ENCODE data around the gene RSPH1.

RSPH1 gene

GRCh38 chr21:42465008-42465802 lies 30.8 kb downstream of the RSPH1 start:
- peak overlapping the region; percentile 86 for H3K4me2 ChIP-seq (ENCODE audit: low read depth, low read length, poor library complexity, severe bottlenecking)
- no peaks in the 10 kb centered on the region for H3K36me3 ChIP-seq (ENCODE audit: insufficient read depth, low read length)
- H3K4me3 ChIP-seq (ENCODE audit: low read length, poor library complexity, severe bottlenecking) = peak overlapping the region; percentile 68
- no peaks in the 10 kb centered on the region for H3K27me3 ChIP-seq (ENCODE audit: insufficient read depth, low read length, poor library complexity, severe bottlenecking)
- TF ChIP-seq, protein P1, sequence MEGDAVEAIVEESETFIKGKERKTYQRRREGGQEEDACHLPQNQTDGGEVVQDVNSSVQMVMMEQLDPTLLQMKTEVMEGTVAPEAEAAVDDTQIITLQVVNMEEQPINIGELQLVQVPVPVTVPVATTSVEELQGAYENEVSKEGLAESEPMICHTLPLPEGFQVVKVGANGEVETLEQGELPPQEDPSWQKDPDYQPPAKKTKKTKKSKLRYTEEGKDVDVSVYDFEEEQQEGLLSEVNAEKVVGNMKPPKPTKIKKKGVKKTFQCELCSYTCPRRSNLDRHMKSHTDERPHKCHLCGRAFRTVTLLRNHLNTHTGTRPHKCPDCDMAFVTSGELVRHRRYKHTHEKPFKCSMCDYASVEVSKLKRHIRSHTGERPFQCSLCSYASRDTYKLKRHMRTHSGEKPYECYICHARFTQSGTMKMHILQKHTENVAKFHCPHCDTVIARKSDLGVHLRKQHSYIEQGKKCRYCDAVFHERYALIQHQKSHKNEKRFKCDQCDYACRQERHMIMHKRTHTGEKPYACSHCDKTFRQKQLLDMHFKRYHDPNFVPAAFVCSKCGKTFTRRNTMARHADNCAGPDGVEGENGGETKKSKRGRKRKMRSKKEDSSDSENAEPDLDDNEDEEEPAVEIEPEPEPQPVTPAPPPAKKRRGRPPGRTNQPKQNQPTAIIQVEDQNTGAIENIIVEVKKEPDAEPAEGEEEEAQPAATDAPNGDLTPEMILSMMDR (conservative IDR thresholded peaks at IDR 0.05; ENCODE audit: low read length) = no peak
- H3K9ac ChIP-seq (ENCODE audit: low read depth, low read length, poor library complexity, severe bottlenecking) = peak overlapping the region; percentile 83
- H3K9me2 ChIP-seq (replicated peaks; ENCODE audit: low read depth, low read length) = no peaks in the 10 kb centered on the region
- H3F3A ChIP-seq (ENCODE audit: low read depth) = peaks cover 12% of the 10 kb centered on the region; the same call in 1 of the 2 replicates
- H2AFZ ChIP-seq (ENCODE audit: low read length) = no peak overlapping the region
- H3K79me2 ChIP-seq (ENCODE audit: insufficient read depth, low read length) = no peaks in the 10 kb centered on the region
- no peaks in the 10 kb centered on the region for H3K9me3 ChIP-seq (ENCODE audit: insufficient read depth, low read depth, low read length)
- H3K4me1 ChIP-seq (ENCODE audit: insufficient read depth, low read length, poor library complexity, severe bottlenecking) = peaks cover 92% of the 10 kb centered on the region
- H4K20me1 ChIP-seq (ENCODE audit: insufficient read depth, low read length, poor library complexity, severe bottlenecking) = no peaks in the 10 kb centered on the region

DNA sequence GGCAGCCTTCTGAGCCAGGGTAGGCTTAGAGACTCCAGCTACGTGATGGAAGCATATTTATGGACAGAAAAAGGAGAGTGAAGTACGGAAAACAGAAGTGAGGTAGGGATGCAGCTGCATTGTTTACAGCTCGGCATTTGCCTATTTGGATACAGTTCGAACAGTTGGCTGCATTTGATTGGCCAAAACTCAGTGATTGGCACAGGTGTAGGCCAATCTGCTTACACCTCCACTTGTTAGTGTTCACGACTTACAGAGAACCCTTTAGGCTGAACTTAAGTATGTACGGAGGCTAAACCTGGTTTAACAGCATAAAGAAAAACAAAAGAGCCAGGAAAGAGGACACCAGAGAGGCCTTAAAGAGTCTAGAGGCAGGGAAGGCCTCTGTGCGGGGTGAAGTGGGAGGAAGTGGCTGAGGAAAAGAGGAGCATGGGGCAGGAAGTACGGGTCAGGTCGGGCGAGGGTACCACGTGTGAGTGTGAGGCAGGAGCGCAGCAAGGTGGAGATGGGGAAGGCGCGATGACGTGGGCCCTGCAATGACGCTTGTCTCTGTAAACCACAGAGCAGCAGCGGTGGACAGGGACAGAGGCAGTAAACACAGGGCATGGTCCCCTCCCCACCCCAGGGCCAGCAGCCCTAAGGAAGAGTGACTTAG lies 32.0 kb downstream of the RSPH1 start:
- Histone ChIP-seq H3K9me2 (replicated peaks; ENCODE audit: low read depth, low read length) (no peaks in the 10 kb centered on the region), H3K9me3 (ENCODE audit: insufficient read depth, low read depth, low read length) (no peaks in the 10 kb centered on the region), H3K79me2 (ENCODE audit: insufficient read depth, low read length) (no peaks in the 10 kb centered on the region), H3K27me3 (ENCODE audit: insufficient read depth, low read length, poor library complexity, severe bottlenecking) (no peaks in the 10 kb centered on the region), H3K4me3 (ENCODE audit: low read length, poor library complexity, severe bottlenecking) (peak overlapping the region; percentile 68), H3K9ac (ENCODE audit: low read depth, low read length, poor library complexity, severe bottlenecking) (peak overlapping the region; percentile 83), H3K4me1 (ENCODE audit: insufficient read depth, low read length, poor library complexity, severe bottlenecking) (peaks cover 99% of the 10 kb centered on the region), H3K36me3 (ENCODE audit: insufficient read depth, low read length) (no peaks in the 10 kb centered on the region), H3K4me2 (ENCODE audit: low read depth, low read length, poor library complexity, severe bottlenecking) (peak overlapping the region; percentile 86), H2AFZ (ENCODE audit: low read length) (no peak overlapping the region), H3F3A (ENCODE audit: low read depth) (peaks cover 12% of the 10 kb centered on the region; the same call in 1 of the 2 replicates), H4K20me1 (ENCODE audit: insufficient read depth, low read length, poor library complexity, severe bottlenecking) (no peaks in the 10 kb centered on the region)
- TF ChIP-seq EZH2phosphoT487 (IDR thresholded peaks at IDR 0.05; ENCODE audit: borderline replicate concordance) = no peak
- TF ChIP-seq, protein P1 (conservative IDR thresholded peaks at IDR 0.05; ENCODE audit: low read length) = no peak

- Histone ChIP-seq H3K4me1 (ENCODE audit: insufficient read depth, low read length, poor library complexity, severe bottlenecking) (peaks cover 86% of the 10 kb centered on the region), H3K4me2 (ENCODE audit: low read depth, low read length, poor library complexity, severe bottlenecking) (peak overlapping the region; percentile 86)
Measured at GRCh38 chr21:42461881-42462877, 33.8 kb downstream of the RSPH1 start.

More at GRCh38 chr21:42461881-42462877, 33.8 kb downstream of the RSPH1 start:
- no peaks in the 10 kb centered on the region for H3K9me2 ChIP-seq (replicated peaks; ENCODE audit: low read depth, low read length)
- H3K4me3 ChIP-seq (ENCODE audit: low read length, poor library complexity, severe bottlenecking) = peak overlapping the region; percentile 43
- H3K9me3 ChIP-seq (ENCODE audit: insufficient read depth, low read depth, low read length) = no peaks in the 10 kb centered on the region; the same call in 1 of the 2 replicates
- H3K36me3 ChIP-seq (ENCODE audit: insufficient read depth, low read length) = no peaks in the 10 kb centered on the region
- peaks cover 12% of the 10 kb centered on the region; the same call in 1 of the 2 replicates for H3F3A ChIP-seq (ENCODE audit: low read depth)
- no peak overlapping the region for H2AFZ ChIP-seq (ENCODE audit: low read length)
- no peaks in the 10 kb centered on the region for H3K27me3 ChIP-seq (ENCODE audit: insufficient read depth, low read length, poor library complexity, severe bottlenecking)
- H4K20me1 ChIP-seq (ENCODE audit: insufficient read depth, low read length, poor library complexity, severe bottlenecking) = no peaks in the 10 kb centered on the region
- H3K79me2 ChIP-seq (ENCODE audit: insufficient read depth, low read length) = no peaks in the 10 kb centered on the region
- peak overlapping the region; percentile 83 for H3K9ac ChIP-seq (ENCODE audit: low read depth, low read length, poor library complexity, severe bottlenecking)
- TF ChIP-seq, protein P1 (conservative IDR thresholded peaks at IDR 0.05; ENCODE audit: low read length) = no peak
- TF ChIP-seq EZH2phosphoT487 (IDR thresholded peaks at IDR 0.05; ENCODE audit: borderline replicate concordance) = no peak
